GM12873 (cell line): Measurements from ENCODE around the gene TSKU.

Experiments
- CTCF ChIP-seq: IDR thresholded peaks from 2 replicates; pipeline ENCODE4 v1.5.1; 2012; ENCODE audit warnings: low read depth, mild to moderate bottlenecking, moderate library complexity, low read length, control low read depth; ENCODE audit not compliant: insufficient read depth; ENCODE audit errors: missing control alignments

TSKU gene

DNA sequence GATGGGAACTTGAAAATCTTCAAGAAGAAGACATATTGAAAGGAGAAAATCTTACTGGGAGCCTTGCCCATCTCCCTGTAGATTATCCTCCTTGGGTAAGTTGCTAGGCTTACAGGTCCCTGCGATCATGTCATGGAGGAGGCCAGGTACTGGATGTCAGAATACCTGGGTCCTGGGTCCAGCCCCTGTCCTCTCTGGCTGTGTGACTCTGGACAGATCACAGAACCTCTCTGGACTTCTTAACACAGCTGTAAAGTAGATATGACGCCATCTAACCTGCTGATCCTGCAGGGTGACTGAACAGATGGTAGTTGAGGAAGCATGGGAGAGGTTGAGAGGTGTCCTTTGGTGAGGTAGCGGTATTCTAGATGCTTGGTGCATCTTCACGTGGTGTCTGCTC is 4.1 kb downstream of the TSKU start:
- no peak for TF ChIP-seq CTCF

DNA sequence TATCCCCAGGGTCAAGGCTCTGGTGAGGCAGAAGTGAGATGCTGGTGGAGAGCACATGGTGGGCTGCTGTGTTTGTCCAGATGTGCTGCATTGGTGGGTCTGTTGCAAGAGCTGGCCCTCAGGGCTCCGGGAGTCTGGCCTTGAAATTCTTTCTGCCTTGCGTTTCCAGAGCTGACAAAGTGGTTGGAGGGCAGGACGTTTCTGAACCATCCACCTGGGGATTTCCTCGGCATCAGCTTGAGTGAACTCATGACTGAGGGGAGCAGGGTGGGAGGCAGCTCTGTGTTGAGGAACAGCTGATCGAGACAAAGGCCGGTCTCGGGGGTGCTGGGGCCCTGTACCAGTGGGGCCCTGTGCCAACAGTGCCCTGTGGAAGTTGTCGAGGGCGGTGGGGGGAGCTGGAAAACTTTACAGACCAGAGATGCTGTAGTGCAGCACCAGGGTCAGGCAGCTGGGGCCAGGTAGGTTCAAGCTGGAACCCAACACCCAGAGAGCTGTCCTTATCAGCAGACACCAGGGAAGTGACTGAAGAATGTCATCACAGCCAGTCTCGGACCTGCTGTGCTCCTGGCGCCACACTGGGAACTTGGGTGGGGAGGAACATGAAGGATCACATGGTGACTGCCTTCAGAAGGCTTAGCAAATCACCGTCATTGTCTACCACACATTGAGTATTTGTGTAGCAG is 4.9 kb downstream of the TSKU start:
- no peak for TF ChIP-seq CTCF

DNA sequence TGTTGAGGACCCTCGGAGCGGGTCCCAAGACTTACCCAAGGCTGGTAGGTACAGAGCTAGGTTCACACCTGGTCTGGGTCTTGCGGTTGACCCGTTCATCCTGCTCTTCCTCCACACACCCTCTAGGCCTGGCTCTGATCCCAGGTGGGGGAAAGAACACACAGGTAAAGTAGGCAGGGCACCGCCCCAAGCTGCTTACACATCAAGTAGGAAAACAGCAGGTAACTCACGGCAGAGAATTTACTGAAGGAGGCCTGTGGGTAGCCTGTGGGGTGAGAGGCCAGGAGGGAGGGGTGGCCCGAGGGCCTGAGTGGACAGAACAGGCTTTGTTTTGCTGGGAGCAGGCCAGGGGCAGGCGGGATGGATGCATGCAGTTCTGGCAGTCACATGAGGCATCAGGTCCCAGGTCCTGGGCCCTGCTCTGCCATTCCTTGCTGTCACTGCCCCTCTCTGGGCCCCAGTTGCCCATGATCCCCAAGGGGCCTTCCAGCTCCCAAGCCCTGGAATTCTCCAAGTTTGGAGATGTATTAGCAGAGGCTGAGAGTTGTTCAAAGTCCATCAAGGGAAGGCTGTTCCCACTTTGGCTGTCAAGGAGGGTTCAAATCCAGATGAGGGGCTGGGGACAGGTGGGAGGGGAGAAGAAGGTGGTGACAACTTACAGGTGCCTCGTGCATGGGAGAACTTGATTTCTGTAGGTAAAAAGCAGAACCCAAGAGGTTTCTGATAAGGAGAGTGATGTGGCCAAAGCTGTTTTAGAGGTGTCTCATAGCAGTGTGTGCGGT is 5.7 kb downstream of the TSKU start:
- no peak for TF ChIP-seq CTCF

- no peak for TF ChIP-seq CTCF
These were observed 6.2 kb downstream of the TSKU start for GRCh38 chr11:76789443-76789719.

GRCh38 chr11:76790251-76790650 is 7.1 kb downstream of the TSKU start:
- no peak for TF ChIP-seq CTCF

DNA sequence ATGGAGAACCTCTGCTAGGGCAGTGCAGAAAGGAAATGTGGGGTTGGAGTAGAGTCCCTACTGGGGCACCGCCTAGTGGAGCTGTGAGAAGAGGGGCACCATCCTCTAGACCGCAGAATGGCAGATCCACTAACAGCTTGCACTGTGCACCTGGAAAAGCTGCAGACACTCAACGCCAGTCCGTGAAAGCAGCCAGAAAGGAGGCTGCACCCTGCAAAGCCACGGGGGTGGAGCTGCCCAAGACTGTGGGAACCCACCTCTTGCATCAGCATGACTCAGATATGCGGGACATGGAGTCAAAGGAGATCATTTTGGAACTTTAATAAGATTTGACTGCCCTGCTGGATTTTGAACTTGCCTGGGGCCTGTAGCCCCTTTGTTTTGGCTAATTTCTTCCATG is 8.7 kb downstream of the TSKU start:
- no peak for TF ChIP-seq CTCF

DNA sequence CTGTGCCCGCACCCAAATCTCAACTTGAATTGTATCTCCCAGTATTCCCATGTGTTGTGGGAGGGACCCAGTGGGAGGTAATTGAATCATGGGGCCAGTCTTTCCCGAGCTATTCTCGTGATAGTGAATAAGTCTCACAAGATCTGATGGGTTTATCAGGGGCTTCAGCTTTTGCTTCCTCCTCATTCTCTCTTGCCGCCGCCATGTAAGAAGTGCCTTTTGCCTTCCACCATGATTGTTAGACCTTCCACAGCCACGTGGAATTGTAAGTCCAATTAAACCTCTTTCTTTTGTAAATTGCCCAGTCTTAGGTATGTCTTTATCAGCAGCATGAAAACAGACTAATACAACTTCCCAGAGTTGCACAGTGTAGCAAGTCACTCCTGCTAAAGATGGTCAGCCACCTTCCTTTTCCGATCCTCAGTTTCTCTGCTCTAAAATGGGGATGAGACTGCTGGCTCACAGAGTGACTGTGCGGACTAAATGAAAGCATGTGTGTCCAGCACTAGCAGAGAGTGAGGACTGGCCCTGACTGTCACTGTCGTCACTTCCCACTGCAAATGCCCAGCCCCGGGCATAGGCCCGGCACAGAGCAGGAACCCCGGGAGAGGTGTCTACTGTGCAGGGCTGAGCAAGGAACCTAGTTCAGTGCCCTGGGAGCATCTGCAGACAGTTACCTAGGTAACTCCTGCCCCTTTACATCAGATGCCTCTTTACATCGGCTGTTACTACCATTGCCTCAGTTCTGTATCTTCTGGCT is 9.5 kb downstream of the TSKU start:
- TF ChIP-seq CTCF: no peak
